Measurements from ENCODE around the gene MTA3.

Gene MTA3

DNA sequence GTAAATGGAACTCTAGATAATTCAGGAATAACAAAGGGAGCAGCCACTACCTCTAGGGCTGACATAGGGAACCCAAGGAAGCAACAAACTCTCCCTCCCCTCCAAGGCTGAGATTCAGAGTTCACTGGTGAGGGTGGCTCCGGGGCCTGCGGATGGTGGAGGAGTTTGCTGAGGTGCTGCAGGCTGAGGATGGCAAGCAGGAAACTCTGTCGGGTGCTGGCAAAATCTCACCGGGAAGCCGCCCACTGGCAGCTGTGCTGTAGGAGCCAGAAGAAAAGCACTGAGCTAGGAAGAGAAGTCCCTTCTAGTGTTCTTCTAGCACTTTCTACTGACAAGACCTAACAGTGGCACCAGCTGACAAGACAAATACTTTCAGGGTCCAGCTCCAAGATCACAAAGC lies 236.5 kb downstream of the MTA3 start:
- TF ChIP-seq, protein P1, sequence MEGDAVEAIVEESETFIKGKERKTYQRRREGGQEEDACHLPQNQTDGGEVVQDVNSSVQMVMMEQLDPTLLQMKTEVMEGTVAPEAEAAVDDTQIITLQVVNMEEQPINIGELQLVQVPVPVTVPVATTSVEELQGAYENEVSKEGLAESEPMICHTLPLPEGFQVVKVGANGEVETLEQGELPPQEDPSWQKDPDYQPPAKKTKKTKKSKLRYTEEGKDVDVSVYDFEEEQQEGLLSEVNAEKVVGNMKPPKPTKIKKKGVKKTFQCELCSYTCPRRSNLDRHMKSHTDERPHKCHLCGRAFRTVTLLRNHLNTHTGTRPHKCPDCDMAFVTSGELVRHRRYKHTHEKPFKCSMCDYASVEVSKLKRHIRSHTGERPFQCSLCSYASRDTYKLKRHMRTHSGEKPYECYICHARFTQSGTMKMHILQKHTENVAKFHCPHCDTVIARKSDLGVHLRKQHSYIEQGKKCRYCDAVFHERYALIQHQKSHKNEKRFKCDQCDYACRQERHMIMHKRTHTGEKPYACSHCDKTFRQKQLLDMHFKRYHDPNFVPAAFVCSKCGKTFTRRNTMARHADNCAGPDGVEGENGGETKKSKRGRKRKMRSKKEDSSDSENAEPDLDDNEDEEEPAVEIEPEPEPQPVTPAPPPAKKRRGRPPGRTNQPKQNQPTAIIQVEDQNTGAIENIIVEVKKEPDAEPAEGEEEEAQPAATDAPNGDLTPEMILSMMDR (IDR thresholded peaks at IDR 0.05; ENCODE audit: low read depth, low read length, poor library complexity, severe bottlenecking): no peak
- TF ChIP-seq EZH2phosphoT487 (IDR thresholded peaks at IDR 0.05; ENCODE audit: borderline replicate concordance, low read length): no peak
- Histone ChIP-seq H3K9me2 (replicated peaks; ENCODE audit: control insufficient read depth, low read length) (no peaks in the 10 kb centered on the region), H3K4me3 (ENCODE audit: low read length) (no peak overlapping the region), H3K4me2 (ENCODE audit: low read length) (no peak overlapping the region), H3K9me3 (ENCODE audit: control insufficient read depth, insufficient read depth, low read length) (no peaks in the 10 kb centered on the region), H3K79me2 (ENCODE audit: control insufficient read depth, low read length) (no peaks in the 10 kb centered on the region), H3K36me3 (ENCODE audit: control insufficient read depth, low read length) (no peaks in the 10 kb centered on the region), H3K27ac (ENCODE audit: low read depth, low read length) (no peak overlapping the region), H3F3A (ENCODE audit: control insufficient read depth, insufficient read depth) (0 out of 2 replicates have a peak, but pooled peaks cover 3% of the 10 kb centered on the region), H3K4me1 (ENCODE audit: control insufficient read depth, low read length) (peaks cover 11% of the 10 kb centered on the region), H4K20me1 (ENCODE audit: control insufficient read depth, insufficient read depth, low read depth, low read length) (no peaks in the 10 kb centered on the region), H3K27me3 (ENCODE audit: control insufficient read depth, low read length) (peaks cover 3% of the 10 kb centered on the region; the same call in 1 of the 2 replicates)

Data from DOHH2 (cell line).